ENCODE data around the gene KCNG2.

GRCh38 chr18:79760881-79761280 is 36.9 kb upstream of the KCNG2 start:
- TF ChIP-seq CTCF (conservative IDR thresholded peaks at IDR 0.05), result no peak
- TF ChIP-seq EZH2 (IDR thresholded peaks at IDR 0.05; ENCODE audit: low read depth), result no peak
